Peyer's patch (tissue), 4 donors: Measurements from ENCODE around the gene ORAI3. TPM values are rescaled to one million over a fixed set of nuclear protein-coding genes. Genes with fewer than 3 reads are reported as not detected.

Source experiments
- DNase-seq, 3 donors: peaks; one replicate each; pipeline ENCODE4 v3.0.0-alpha.2; 2017 to 2019
- H3K27ac ChIP-seq, 4 donors: fragments of 200-600 bp; sonication (generic); one replicate each; pipeline ENCODE4 v1.5.1; 2016 to 2019
- H3K27me3 ChIP-seq, 2 donors: fragments of 200-600 bp; sonication (generic); one replicate each; pipeline ENCODE4 v1.5.1; 2019
- H3K36me3 ChIP-seq, 3 donors: fragments of 200-600 bp; sonication (generic); one replicate each; pipeline ENCODE4 v1.5.1; 2016 to 2019
- H3K4me1 ChIP-seq, 4 donors: fragments of 200-600 bp; sonication (generic); one replicate each; pipeline ENCODE4 v1.5.1; 2016 to 2019
- H3K4me3 ChIP-seq, 4 donors: fragments of 200-600 bp; sonication (generic); 1 replicate in 3 of 4; 2 replicates in 1 of 4; pipeline ENCODE4 v1.5.1; 2016 to 2019; ENCODE audit warnings: mild to moderate bottlenecking in 1 of 4
- H3K9me3 ChIP-seq, 4 donors: fragments of 200-600 bp; sonication (generic); one replicate each; pipeline ENCODE4 v1.5.1; 2016 to 2019; ENCODE audit warnings: mild to moderate bottlenecking in 1 of 4
- POLR2A ChIP-seq, 2 donors: fragments of 450-650 bp; IDR thresholded peaks; one replicate each; pipeline ENCODE4 v1.5.1; 2017; ENCODE audit warnings: antibody characterized with exemption in 2 of 2, mild to moderate bottlenecking in 2 of 2, moderate library complexity in 2 of 2
- total RNA-seq, 4 donors: library from RNA; depleted of rRNA; stranded (reverse); fragments of >200 nt; gene quantifications; one replicate each; pipeline ENCODE4 v1.1.0, GENCODE V29; 2016
- TF ChIP-seq, protein P1 (sequence below), 6 experiments: fragments of 450-650 bp in 4 of 6; fragments of 200-600 bp in 2 of 6; sonication (generic) in 1 of 6; IDR thresholded peaks; one replicate each; pipeline ENCODE4 v1.5.1; 2017 to 2019; ENCODE audit warnings: antibody characterized with exemption in 6 of 6, mild to moderate bottlenecking in 3 of 6, moderate library complexity in 1 of 6

ORAI3 gene
- total RNA-seq, 4 donors from 2014 or later = 10.7 to 25.0 (median 20.3) TPM

DNA sequence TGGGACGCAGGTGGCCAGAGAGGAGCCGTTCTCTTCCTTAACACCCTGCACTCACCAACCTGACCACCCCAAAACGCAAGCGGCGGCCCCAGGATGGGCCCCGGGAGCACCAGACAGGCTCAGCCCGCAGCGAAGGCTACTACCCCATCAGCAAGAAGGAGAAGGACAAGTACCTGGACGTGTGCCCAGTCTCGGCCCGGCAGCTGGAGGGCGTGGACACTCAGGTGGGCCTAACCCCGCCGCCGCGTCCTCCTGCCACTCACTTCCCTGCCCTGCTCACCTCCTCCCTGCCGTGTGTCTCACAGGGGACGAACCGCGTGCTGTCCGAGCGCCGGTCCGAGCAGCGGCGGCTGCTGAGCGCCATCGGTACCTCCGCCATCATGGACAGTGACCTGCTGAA lies 31.6 kb downstream of the ORAI3 start:
- TF ChIP-seq, protein P1, sequence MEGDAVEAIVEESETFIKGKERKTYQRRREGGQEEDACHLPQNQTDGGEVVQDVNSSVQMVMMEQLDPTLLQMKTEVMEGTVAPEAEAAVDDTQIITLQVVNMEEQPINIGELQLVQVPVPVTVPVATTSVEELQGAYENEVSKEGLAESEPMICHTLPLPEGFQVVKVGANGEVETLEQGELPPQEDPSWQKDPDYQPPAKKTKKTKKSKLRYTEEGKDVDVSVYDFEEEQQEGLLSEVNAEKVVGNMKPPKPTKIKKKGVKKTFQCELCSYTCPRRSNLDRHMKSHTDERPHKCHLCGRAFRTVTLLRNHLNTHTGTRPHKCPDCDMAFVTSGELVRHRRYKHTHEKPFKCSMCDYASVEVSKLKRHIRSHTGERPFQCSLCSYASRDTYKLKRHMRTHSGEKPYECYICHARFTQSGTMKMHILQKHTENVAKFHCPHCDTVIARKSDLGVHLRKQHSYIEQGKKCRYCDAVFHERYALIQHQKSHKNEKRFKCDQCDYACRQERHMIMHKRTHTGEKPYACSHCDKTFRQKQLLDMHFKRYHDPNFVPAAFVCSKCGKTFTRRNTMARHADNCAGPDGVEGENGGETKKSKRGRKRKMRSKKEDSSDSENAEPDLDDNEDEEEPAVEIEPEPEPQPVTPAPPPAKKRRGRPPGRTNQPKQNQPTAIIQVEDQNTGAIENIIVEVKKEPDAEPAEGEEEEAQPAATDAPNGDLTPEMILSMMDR (IDR thresholded peaks at IDR 0.05) = no peak
- no peak for TF ChIP-seq POLR2A (IDR thresholded peaks at IDR 0.05)
- DNase-seq = no peak
- Histone ChIP-seq H3K36me3 (peaks cover 0 to 71% (median 0%) of the 10 kb centered on the region in 3 donors), H3K27me3 (no peaks in the 10 kb centered on the region), H3K4me1 (peaks cover 0 to 6% (median 2%) of the 10 kb centered on the region in 4 donors), H3K4me3 (no peak overlapping the region), H3K9me3 (no peaks in the 10 kb centered on the region), H3K27ac (no peak overlapping the region)

- TF ChIP-seq, protein P1 (IDR thresholded peaks at IDR 0.05) = no peak
- TF ChIP-seq POLR2A (IDR thresholded peaks at IDR 0.05) = no peak
- Histone ChIP-seq H3K4me1 (peaks cover 0 to 8% (median 3%) of the 10 kb centered on the region in 4 donors), H3K36me3 (peaks cover 0 to 66% (median 0%) of the 10 kb centered on the region in 3 donors), H3K9me3 (no peaks in the 10 kb centered on the region), H3K27ac (no peak overlapping the region), H3K4me3 (no peak overlapping the region), H3K27me3 (no peaks in the 10 kb centered on the region)
- no peak for DNase-seq
Measured at GRCh38 chr16:30980959-30981358, 32.1 kb downstream of the ORAI3 start.

DNA sequence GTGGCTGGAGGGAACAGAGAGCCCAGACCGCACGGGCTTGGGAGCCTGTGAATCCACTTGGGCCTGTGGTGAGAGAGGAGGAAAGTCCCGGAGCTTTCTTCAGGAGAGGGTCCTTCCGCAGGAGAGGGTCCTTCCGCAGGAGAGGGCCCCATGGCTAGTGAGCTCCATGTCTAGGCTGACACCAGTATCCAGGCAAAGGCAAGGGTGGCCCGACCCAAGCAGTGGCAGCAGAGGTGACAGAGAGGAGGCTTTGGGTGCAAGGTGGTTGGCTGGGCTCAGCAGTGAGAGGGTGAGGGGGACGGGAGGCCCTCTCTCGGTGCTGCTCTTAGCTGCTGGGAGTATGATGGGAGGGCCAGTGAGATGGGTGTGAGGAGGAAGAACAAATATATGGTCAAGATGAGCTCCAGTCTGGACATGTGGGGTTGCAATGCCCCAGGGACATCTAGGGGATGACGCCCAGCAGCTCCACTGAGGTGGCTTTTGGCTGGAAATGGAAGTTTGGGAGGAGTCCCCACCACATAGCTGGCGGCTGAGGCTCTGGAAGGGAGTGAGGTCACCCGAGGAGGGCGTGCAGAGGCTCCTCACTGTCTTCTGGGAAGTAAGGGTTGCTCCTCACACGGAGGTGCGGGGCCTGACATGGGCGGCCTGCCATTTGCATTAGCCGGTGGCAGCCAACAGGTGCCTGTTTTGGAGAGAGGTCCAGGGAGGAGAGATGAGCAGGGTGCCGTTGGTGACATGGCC lies 33.9 kb downstream of the ORAI3 start:
- Histone ChIP-seq H3K9me3 (no peaks in the 10 kb centered on the region), H3K27ac (no peak overlapping the region), H3K36me3 (peaks cover 0 to 50% (median 0%) of the 10 kb centered on the region in 3 donors), H3K4me1 (peaks cover 0 to 12% (median 3%) of the 10 kb centered on the region in 4 donors), H3K4me3 (no peak overlapping the region), H3K27me3 (no peaks in the 10 kb centered on the region)
- no peak for DNase-seq
- no peak for TF ChIP-seq POLR2A (IDR thresholded peaks at IDR 0.05)
- TF ChIP-seq, protein P1 (IDR thresholded peaks at IDR 0.05) = no peak

GRCh38 chr16:30983289-30983889 lies 34.5 kb downstream of the ORAI3 start:
- no peak for TF ChIP-seq POLR2A (IDR thresholded peaks at IDR 0.05)
- TF ChIP-seq, protein P1 (IDR thresholded peaks at IDR 0.05) = no peak
- Histone ChIP-seq H3K27me3 (no peaks in the 10 kb centered on the region), H3K4me1 (peaks cover 0 to 12% (median 3%) of the 10 kb centered on the region in 4 donors), H3K4me3 (no peak overlapping the region), H3K27ac (no peak overlapping the region), H3K36me3 (peaks cover 0 to 48% (median 0%) of the 10 kb centered on the region in 3 donors), H3K9me3 (no peaks in the 10 kb centered on the region)
- DNase-seq = no peak

DNA sequence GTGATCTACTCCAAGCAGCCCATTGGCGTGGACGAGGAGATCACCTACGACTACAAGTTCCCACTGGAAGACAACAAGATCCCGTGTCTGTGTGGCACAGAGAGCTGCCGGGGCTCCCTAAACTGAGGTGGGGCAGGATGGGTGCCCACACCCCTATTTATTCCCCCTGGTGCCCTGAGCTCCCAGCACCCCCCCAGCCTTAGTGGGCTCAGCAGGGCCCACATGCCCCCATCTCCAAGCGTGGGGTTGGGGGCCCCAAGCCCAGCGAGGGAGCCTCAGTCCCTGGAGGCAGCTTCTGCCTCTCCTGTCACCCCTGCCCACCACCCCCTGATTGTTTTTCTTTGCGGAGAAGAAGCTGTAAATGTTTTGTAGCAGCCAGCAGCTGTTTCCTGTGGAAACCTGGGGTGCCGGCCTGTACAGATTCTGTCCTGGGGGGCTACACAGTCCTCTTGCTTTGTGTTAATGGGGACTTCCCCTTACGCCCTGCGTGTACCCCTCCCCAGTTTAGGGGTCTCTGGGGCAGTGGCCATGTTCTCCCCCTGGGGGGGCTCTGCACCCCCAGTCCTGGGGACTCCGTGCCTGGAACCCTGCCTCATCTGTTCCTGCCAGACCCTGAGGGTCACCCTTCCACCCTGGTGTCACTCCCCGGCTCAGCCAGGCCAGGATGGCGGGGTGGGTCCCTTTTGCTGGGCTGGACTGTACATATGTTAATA lies 35.2 kb downstream of the ORAI3 start:
- Histone ChIP-seq H3K27me3 (no peaks in the 10 kb centered on the region), H3K4me1 (peaks cover 0 to 12% (median 3%) of the 10 kb centered on the region in 4 donors), H3K36me3 (peaks cover 0 to 44% (median 0%) of the 10 kb centered on the region in 3 donors), H3K27ac (no peak overlapping the region), H3K9me3 (no peaks in the 10 kb centered on the region), H3K4me3 (no peak overlapping the region)
- no peak for DNase-seq
- TF ChIP-seq, protein P1 (IDR thresholded peaks at IDR 0.05) = no peak
- no peak for TF ChIP-seq POLR2A (IDR thresholded peaks at IDR 0.05)
